GM23338 (cell line): ENCODE results near the gene GRAMD1C. TPM values are rescaled to one million over a fixed set of nuclear protein-coding genes. Genes with fewer than 3 reads are reported as not detected.

Experiments used
- ATAC-seq: fragments of 200-7000 bp; cut with Tn5 transposase; 3 replicates; pipeline ENCODE4 v1.9.1; 2020
- DNase-seq: peaks from one replicate; pipeline ENCODE4 v3.0.0-alpha.2; 2015; ENCODE audit warnings: low spot score
- H2AFZ ChIP-seq: fragments of 200-600 bp; sonication (generic); 2 replicates; pipeline ENCODE4 v1.8.0; 2016; ENCODE audit warnings: antibody characterized with exemption, mild to moderate bottlenecking, moderate library complexity
- H3F3A ChIP-seq: fragments of 200-600 bp; sonication (generic); replicated peaks from 2 replicates; pipeline ENCODE4 v1.8.0; 2017; ENCODE audit warnings: antibody characterized with exemption, mixed run types, low read depth
- H3K27ac ChIP-seq: fragments of 200-600 bp; sonication (generic); 2 replicates; pipeline ENCODE4 v1.6.1; 2016; ENCODE audit warnings: low read depth
- H3K27me3 ChIP-seq: fragments of 200-600 bp; sonication (generic); 2 replicates; pipeline ENCODE4 v1.8.0; 2016; ENCODE audit warnings: mild to moderate bottlenecking, mixed run types, moderate library complexity; ENCODE audit not compliant: insufficient read depth
- H3K36me3 ChIP-seq: fragments of 200-600 bp; sonication (generic); 2 replicates; pipeline ENCODE4 v1.8.0; 2016; ENCODE audit warnings: mild to moderate bottlenecking; ENCODE audit not compliant: insufficient read depth
- H3K4me1 ChIP-seq: fragments of 200-600 bp; sonication (generic); 2 replicates; pipeline ENCODE4 v1.8.0; 2016; ENCODE audit warnings: mild to moderate bottlenecking, moderate library complexity; ENCODE audit not compliant: insufficient read depth
- H3K4me2 ChIP-seq: fragments of 200-600 bp; sonication (generic); 2 replicates; pipeline ENCODE4 v1.7.1; 2017; ENCODE audit warnings: mixed run types
- H3K4me3 ChIP-seq: fragments of 200-600 bp; sonication (generic); 2 replicates; pipeline ENCODE4 v1.6.1; 2016; ENCODE audit warnings: mixed run types
- H3K79me2 ChIP-seq: fragments of 200-600 bp; sonication (generic); replicated peaks from 2 replicates; pipeline ENCODE4 v1.8.0; 2017; ENCODE audit warnings: mild to moderate bottlenecking; ENCODE audit not compliant: insufficient read depth
- H3K9me2 ChIP-seq: fragments of 200-600 bp; sonication (generic); 2 replicates; pipeline ENCODE4 v1.8.0; 2017; ENCODE audit not compliant: insufficient read depth
- H4K20me1 ChIP-seq: fragments of 200-600 bp; sonication (generic); replicated peaks from 2 replicates; pipeline ENCODE4 v1.8.0; 2017; ENCODE audit warnings: mild to moderate bottlenecking; ENCODE audit not compliant: insufficient read depth
- H3K27ac Mint-ChIP-seq: 2 replicates; pipeline ENCODE4 v1.8.0; 2020; ENCODE audit warnings: inconsistent platforms, mild to moderate bottlenecking, moderate library complexity, mixed read lengths
- H3K27me3 Mint-ChIP-seq: 3 replicates; pipeline ENCODE4 v1.8.0; 2022; ENCODE audit warnings: low read depth, mild to moderate bottlenecking, moderate library complexity, mixed read lengths, inconsistent platforms; ENCODE audit not compliant: insufficient read depth, poor library complexity
- H3K36me3 Mint-ChIP-seq: 3 replicates; pipeline ENCODE4 v1.8.0; 2021; ENCODE audit warnings: low read depth, mild to moderate bottlenecking, inconsistent platforms, moderate library complexity, mixed read lengths
- H3K4me1 Mint-ChIP-seq: 3 replicates; pipeline ENCODE4 v1.8.0; 2020; ENCODE audit warnings: mild to moderate bottlenecking, inconsistent platforms, mixed read lengths
- H3K4me3 Mint-ChIP-seq: 3 replicates; pipeline ENCODE4 v1.8.0; 2021; ENCODE audit warnings: moderate library complexity, mild to moderate bottlenecking, inconsistent platforms, mixed read lengths
- H3K9me3 Mint-ChIP-seq: 3 replicates; pipeline ENCODE4 v1.8.0; 2020; ENCODE audit warnings: moderate library complexity, mild to moderate bottlenecking, inconsistent platforms, mixed read lengths
- ETS1 ChIP-seq: IDR thresholded peaks from 2 replicates; pipeline ENCODE4 v1.6.1; 2016; ENCODE audit warnings: antibody characterized with exemption
- EZH2 ChIP-seq: fragments of 200-600 bp; sonication (generic); IDR thresholded peaks from one replicate; pipeline ENCODE4 v1.8.0; 2017; ENCODE audit warnings: antibody characterized with exemption, mild to moderate bottlenecking, low read depth; ENCODE audit not compliant: unreplicated experiment
- JUNB ChIP-seq: IDR thresholded peaks from one replicate; pipeline ENCODE4 v1.6.1; 2016; ENCODE audit warnings: antibody characterized with exemption; ENCODE audit not compliant: unreplicated experiment
- NANOG ChIP-seq: IDR thresholded peaks from 2 replicates; pipeline ENCODE4 v1.6.1; 2016; ENCODE audit warnings: antibody characterized with exemption, borderline replicate concordance
- REST ChIP-seq: IDR thresholded peaks from one replicate; pipeline ENCODE4 v1.6.1; 2018; ENCODE audit warnings: antibody characterized with exemption; ENCODE audit not compliant: unreplicated experiment
- STAT1 ChIP-seq: IDR thresholded peaks from one replicate; pipeline ENCODE4 v1.6.1; 2016; ENCODE audit warnings: antibody characterized with exemption; ENCODE audit not compliant: unreplicated experiment
- ZNF114 ChIP-seq: fragments of 250-450 bp; sonication (Bioruptor Pico); IDR thresholded peaks from 2 replicates; pipeline ENCODE4 v1.5.0; 2020; ENCODE audit warnings: mild to moderate bottlenecking, moderate library complexity
- ZNF331 ChIP-seq: fragments of 250-450 bp; sonication (Bioruptor Pico); IDR thresholded peaks from 2 replicates; pipeline ENCODE4 v1.5.0; 2020; ENCODE audit warnings: low read depth, mild to moderate bottlenecking, moderate library complexity
- ZNF462 ChIP-seq: fragments of 250-450 bp; sonication (Bioruptor Pico); IDR thresholded peaks from 2 replicates; pipeline ENCODE4 v1.5.0; 2020; ENCODE audit warnings: mild to moderate bottlenecking, moderate library complexity
- polyA plus RNA-seq: library from polyadenylated mRNA; unstranded; fragments of >200 nt; fragmentation: Nextera tagmentation; extraction: Ambion mirVana; gene quantifications from 2 replicates; pipeline ENCODE4 v1.2.1, GENCODE V29; 2016
- total RNA-seq: library from RNA; depleted of rRNA; stranded (reverse); fragments of >200 nt; shearing (Covaris generic); gene quantifications from 2 replicates; pipeline ENCODE4 v1.2.3, GENCODE V29; 2014

Gene GRAMD1C
- total and polyA plus RNA-seq, 2 experiments from 2014 or later, result 3.3 to 3.6 TPM

- DNase-seq (no peak), ATAC-seq (no peak)
- Histone ChIP-seq H3F3A (no peaks in the 10 kb centered on the region), H3K27me3 (no peaks in the 10 kb centered on the region), H3K36me3 (no peaks in the 10 kb centered on the region), H3K27ac (no peak overlapping the region), H2AFZ (no peak overlapping the region), H3K4me1 (no peaks in the 10 kb centered on the region), H3K4me2 (no peak overlapping the region), H3K9me2 (no peaks in the 10 kb centered on the region), H3K79me2 (no peaks in the 10 kb centered on the region), H4K20me1 (no peaks in the 10 kb centered on the region), H3K4me3 (no peak overlapping the region)
- no peak for TF ChIP-seq REST
- no peak for TF ChIP-seq STAT1
- TF ChIP-seq ETS1, result no peak
- Mint-ChIP-seq H3K4me1 (no peaks in the 10 kb centered on the region), H3K27ac (no peak overlapping the region), H3K9me3 (peaks cover 12% of the 10 kb centered on the region; the same call in 2 of the 3 replicates), H3K4me3 (no peak overlapping the region), H3K36me3 (peaks cover 4% of the 10 kb centered on the region; the same call in 1 of the 3 replicates), H3K27me3 (peaks cover 2% of the 10 kb centered on the region)
Measured at GRCh38 chr3:113906568-113907140, 68.1 kb downstream of the GRAMD1C start.

- Mint-ChIP-seq H3K4me3 (no peak overlapping the region), H3K36me3 (peaks cover 4% of the 10 kb centered on the region; the same call in 1 of the 3 replicates), H3K27ac (no peak overlapping the region), H3K9me3 (peaks cover 12% of the 10 kb centered on the region; the same call in 2 of the 3 replicates), H3K27me3 (peaks cover 2% of the 10 kb centered on the region), H3K4me1 (peaks cover 4% of the 10 kb centered on the region; the same call in 1 of the 3 replicates)
- no peaks in the 10 kb centered on the region for H3K9me2 ChIP-seq
- TF ChIP-seq EZH2 (no peak), ZNF462 (CRISPR knock-in tag) (no peak), JUNB (no peak), ZNF331 (no peak), NANOG (no peak), ZNF114 (no peak)
- H3K27me3 ChIP-seq, result no peaks in the 10 kb centered on the region
- ATAC-seq (no peak), DNase-seq (no peak)
- H2AFZ ChIP-seq, result no peak overlapping the region
- H3K4me3 ChIP-seq, result no peak overlapping the region
- H3F3A ChIP-seq, result no peaks in the 10 kb centered on the region
- H4K20me1 ChIP-seq, result no peaks in the 10 kb centered on the region
- no peaks in the 10 kb centered on the region for H3K4me1 ChIP-seq
- no peak overlapping the region for H3K27ac ChIP-seq
- no peak overlapping the region for H3K4me2 ChIP-seq
- no peaks in the 10 kb centered on the region for H3K36me3 ChIP-seq
- no peaks in the 10 kb centered on the region for H3K79me2 ChIP-seq
Measured at GRCh38 chr3:113908133-113908532, 69.5 kb downstream of the GRAMD1C start.
